NCI-H187 treated with DMSO at 0.1 percent for 48 hours (cell line): ENCODE data around the gene ALKBH5.
A peak's percentile ranks its signal among the peaks of the same experiment; 100 is the strongest.

Source experiments
- DNase-seq: peaks from one replicate; lab custom pipeline; 2025; lab: John Stamatoyannopoulos, UW

The ALKBH5 gene

DNA sequence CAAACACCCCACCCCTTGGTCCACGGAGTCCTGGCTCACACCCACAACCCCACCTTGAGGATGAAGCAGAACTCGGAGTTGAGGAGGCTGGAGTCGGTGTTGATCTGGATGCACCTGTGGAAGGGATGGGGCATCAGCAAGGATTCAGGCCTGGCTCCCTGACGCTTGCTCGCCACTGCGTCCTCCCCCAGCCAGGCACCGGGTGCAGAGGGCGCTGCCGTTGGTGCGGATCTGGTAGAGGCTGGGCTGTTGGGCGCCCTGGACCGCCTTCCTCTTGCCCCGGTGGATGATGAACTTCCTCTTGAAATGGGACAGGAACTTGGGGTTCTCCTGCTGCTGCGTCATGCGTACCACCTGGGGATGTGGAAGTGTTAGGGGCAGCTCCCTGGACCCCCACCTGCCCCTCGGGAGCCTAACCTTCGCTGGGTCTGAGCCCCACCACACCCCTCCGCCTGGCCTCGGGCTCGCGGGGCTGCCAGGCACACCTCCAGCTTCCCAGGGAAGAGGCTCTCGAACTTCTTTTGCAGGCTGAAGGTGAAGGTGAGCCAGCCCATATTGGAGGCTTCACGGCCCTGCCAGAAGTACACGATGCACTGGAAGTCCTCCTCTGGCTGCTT, 62.6 kb downstream of the ALKBH5 start:
- DNase-seq, result no peak

DNA sequence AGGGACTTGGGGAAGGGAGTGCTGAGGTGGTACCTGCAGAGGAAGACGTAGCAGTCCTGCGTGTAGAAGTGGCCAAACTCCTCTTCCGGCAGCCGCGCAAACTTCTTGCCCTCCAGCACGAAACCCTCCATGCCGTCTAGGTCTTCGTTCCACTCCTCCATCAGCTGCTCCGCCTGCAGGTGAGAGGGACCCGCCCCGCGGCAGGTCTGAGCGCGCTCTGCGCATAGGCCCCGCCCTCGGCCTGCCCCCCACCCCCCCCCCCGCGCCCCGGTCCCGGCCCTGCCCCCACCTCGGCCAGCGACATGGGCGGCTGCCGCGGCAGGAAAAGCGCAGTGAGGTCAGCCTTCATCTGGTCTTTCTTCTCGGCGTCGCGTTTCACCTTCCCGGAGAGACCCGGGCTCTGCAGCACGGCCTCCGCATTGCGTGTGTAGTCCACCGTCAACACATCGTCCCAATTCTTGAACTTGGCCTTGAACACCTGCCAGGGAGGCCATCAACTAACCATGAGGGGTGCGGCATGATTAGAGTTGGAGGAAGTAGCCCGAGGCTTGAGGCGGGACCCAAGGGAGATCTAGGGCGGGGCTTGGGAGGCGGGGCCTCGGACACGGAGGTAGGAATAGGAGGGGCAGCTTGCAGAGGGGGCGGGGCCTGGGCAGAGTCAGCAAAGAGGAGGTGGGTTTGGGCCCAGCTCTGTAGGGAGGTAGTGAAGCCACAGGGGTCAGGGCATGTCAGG, 63.4 kb downstream of the ALKBH5 start:
- DNase-seq, result peak; percentile 48

DNA sequence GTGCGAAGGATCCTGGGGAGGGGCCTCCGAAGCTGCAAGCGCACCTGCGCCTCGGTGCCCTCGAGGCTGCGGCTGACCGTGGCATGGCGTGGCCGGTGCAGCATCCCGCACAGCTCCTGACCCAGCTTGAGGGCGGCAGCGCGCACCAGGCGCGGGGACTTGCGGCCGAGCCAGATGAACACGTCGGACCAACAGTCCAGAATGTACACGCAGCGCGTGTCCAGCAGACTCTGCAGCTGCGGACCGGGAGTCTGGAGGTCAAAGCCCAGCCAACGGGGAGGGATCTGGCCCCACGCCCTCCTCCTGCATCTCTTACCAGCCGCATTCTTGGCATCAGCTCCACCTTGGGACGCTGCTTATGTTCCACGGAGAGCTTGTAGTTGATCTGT, 64.0 kb downstream of the ALKBH5 start:
- no peak for DNase-seq

DNA sequence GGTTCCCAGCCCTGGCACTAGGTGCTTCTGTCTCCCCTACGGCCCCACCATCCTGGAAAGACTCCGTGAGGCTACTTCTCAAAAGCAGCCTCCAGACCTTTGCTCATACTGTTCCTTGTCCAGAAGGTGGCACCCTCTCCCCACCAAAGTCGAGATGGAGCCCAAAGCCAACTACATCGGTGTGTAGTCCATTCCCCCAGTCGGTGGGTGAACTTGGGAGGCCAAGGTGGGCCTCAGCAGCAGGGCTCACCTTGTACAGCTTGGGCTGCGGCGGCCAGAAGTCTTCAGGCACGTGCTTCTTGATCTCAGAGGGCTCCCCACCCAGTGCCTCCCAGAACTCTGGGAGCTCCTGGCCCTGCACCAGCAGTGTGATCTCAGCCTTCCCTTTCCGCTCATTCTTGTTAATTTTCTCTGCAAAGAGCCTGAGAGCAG, 64.7 kb downstream of the ALKBH5 start:
- peak; percentile 4 for DNase-seq

DNA sequence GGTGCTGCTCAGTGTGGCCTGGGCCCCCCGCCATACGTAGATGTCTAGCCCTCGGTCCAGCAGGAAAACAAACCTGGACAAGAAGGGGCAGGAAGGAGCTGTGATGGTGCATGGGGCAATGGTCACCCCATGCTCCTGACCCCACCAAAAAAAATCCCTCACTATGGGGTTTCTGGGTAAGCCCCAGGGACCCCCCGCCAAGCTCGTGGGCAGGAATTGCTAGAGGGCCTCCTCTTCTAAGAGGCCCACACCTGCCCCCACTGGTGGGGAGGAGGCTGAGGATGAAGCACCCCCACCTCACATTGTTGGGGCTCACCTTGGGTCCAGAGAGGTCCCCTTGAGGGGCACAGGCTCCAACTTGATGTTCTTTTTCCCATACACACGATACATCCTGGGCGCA, 65.2 kb downstream of the ALKBH5 start:
- DNase-seq, result no peak

DNA sequence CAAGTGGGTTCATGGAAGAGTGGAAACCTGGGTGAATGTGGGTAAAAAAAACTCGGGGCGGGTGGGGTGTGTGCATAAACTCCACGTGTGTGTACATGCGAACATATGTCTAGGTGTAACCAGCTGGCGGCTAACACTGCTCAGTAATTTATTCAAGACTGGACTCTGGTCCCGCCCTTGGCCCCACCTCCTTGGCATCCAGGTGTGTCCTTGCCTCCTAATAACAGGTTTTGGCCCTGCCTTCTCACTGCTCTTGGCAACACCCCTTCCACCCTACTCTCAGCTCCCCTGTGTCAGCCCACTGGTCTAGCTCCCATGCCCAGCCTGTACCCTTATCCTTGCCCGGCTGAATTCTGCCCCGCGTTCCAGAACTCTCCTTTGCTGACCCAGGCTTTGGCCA, 66.6 kb downstream of the ALKBH5 start:
- no peak for DNase-seq

DNA sequence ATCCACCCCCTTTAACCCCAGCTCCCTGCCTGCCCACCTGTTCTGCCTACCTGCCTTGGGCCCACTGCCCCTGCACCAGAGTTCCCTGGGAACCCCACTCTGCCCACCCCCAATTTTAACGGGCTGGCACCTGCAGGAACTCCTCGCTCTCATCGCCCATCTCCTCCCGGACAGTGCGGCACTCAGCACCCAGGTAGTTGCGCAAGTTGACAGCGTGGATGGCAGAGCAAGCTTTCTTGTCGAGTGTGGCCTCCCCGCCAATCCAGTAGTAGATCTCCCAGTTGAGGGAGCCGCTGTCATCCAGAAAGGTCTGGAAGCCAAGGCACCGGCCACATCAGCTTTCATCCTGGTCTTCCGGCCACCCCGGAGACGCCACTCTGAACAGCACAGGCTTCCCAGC, 67.1 kb downstream of the ALKBH5 start:
- no peak for DNase-seq

DNA sequence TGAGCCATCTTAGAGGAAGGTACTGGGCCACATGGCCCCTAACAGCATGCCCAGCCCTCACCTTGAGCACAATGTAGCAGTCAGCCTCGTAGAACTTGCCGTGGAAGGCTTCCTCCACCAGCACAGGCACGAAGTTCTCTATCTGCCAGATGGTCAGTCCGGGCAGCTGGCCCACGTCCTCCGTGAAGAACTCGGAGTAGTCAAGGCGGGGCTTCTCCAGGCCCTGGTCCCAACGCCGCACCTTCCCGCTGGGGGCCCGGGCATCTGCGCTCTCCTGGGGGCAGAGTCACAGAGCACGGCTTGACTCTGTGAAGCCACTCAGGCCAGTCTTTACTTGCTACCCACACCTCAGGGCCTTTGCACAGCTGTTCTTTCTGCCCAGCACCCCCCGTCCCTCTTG, 67.6 kb downstream of the ALKBH5 start:
- no peak for DNase-seq

DNA sequence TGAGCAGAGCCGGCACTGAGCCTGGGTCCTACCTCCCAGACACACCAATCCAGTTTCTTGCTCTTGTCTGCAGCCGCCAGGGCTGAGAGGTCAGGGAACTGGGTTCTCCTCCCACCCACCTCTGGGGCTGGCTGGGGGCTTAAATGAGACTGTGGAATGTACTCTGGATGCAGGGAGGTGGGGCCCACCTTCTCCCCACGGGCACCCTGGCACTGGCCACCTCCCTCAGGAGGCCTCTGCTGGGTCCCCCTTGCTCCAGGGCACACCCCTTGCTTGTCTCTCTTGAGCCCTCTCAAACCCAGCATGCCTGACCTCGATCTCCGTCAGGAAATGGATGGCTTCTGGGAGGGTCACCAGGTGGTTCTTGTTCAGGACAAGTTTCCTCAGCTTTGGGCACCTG, 68.5 kb downstream of the ALKBH5 start:
- no peak for DNase-seq

DNA sequence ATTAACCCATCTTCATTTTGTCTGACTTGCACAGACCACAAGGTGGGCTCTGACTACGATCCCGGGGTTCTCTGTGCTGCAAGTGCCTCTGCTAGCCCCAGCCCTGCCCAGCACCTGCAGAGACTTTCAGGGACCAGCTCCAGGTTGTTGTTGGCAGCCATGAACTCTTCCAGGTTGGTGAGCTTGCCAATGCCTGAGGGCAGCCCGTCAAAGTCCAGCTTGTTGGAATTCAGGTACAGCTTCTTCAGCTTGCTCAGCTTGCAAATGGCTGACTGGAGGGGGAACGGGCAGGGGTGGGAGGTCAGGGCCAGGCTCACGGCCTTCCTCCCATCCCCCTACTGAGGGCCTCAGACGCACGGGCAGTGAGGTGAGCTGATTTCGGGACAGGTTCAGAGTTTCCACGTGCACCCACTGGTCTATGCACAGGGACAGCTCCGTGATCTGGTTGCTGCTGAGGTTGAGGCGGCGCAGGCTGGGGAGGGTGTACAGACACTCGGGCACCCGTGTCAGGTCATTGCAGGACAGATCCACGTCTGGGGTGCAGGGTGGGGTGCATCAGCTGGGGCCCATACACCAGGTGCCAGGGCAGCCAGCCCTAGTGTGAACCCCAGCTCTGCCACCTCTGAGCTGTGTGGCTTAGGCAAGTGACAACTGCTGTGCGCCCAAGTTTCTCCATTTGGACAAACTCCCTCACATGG, 69.7 kb downstream of the ALKBH5 start:
- no peak for DNase-seq

DNA sequence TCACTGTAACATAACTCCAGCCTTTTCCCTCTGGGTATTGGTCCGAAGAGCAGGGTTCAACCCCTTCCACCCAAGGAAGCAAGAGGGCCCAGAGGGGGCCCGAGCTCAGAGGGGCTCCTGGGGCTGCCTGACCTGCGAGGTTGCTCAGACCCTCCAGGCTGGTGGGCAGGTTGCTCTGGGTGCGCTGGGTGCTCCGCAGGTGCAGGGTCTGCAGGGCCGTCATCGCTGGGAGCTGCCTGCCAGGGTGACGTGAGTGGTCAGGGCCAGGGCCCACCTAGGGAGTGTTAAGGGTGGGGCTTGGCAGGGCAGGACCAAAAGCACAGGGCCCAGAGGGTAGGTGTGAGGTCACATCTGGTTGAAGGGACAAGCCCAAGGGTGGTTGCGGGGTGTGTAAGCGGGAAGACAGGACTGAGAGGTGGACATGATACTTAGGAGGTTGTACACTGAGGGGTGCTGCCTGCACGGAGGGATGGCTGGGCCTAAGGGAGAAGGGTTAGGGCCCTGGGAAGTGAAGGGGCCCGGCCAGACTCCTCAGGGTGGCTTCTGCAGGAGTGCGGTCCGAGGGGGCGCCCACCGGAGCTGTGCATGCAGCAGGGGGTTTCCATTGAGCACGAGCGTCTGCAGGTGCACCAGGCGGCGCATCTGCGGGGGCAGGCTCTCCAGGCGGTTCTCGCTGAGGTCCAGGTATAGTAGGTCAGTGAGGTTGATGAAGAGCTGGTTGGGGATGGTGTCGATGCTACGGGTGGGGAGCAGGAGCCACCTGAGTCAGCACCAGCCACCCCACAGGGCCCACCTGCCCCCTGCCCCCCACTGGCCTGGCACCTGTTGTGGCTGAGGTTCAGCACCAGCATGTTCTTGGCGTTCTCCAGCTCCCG, 70.6 kb downstream of the ALKBH5 start:
- DNase-seq, result no peak

DNA sequence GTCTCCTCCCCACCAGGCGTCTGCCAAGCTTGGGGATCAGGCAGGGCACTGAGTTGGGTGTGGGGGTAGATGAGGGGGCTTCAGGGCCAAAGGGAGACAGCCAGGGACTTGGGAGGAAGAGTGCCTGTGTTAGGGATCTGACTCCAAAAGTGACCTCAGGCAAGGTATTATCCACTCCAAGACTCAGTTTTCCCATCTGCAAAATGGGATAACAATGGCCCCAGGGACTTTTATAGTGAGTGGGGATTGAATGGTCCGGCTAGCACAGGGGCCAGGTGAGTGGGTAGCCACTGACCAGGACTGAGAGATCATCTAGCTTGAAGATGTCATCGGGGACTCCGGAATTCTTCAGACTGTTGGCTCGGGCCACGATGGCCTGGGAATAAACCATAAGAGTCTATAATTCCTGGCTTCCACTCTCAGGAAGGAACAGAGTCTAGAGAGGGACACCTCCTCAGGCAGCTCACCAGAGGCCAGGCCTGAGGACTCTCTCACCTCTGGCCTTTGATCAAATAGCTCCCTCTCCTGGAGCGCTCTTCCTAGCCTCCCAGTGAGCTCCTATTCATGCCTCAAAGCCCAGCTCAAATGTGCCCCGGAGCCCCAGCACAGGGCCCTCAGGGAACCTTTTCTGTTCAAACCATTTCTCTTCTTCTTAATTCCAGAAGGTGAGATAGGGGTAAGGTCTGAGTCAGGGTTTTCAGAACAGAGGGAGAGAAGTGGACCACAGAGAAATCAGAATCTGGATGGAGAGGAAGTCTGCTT, 71.4 kb downstream of the ALKBH5 start:
- no peak for DNase-seq

DNA sequence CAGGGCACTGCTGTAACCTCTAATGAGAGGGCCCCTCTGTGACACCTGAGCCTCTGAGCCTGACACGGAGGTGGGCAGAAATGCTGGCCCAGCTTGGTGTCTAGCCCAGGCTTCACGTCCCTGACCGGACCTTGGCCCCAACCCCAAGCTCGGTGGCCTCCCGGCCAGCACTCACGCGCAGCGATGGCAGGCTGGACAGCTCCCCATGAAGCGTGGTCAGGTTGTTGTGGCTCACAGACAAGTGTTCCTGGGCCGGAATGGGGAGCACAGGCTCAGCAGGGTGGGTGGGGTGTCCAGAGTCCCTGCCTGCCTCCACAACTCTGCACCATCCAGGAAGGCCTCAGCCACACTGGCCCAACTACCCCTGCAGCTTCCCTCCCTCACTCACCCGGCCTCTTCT, 72.7 kb downstream of the ALKBH5 start:
- DNase-seq, result no peak

DNA sequence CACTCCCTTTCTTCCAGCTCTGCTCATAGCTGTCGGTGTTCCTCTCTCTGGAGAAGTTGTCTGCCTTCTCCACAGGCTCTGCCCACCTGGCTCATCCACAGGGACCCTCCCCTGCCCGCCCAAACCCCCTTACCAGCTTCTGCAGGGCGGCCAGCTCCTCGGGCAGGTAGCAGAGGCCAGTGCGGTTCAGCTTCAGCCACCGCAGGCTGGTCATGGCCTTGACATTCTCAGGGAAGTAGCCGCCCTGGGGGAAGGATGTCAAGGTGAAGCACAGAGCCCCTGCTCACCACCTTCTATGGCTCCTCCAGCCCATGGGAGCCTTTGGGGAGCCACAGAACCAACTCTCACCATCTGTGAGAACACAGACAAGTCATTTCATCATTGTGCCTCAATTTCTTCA, 73.1 kb downstream of the ALKBH5 start:
- no peak for DNase-seq

DNA sequence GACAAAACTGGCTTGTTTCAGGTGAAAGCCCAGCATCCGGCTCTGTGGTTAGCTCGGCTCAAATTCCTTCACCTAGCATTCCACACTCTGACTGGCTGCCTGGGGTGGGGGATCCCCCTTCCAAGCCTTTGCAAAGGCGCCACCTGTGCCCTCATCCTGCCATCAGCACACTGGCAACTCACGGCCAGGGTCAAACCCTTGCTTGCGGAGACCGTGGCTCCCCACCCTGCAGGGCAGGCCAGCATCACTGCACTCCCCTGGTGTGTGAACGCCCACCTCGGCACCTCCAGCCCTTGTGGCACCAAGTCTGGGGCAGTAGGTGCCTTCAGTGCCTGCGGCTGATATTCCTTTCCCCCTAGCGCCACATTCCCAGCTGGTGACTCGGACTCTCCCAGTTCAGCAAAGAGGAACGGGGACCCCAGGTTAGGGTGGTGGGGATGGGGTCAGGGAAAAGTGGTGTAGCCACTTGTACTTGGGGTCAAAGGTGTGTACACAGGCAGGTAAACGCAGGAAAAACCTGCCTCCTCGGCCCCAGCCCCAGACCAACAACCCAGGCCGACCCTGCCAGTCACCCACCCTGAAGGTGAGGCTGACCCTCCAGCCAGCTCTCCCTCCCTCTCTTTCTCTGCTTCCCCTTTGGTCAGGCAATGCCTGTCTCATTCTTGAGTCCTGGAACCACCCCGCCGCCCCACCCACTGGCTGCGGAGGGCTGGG, 73.8 kb downstream of the ALKBH5 start:
- DNase-seq, result no peak

DNA sequence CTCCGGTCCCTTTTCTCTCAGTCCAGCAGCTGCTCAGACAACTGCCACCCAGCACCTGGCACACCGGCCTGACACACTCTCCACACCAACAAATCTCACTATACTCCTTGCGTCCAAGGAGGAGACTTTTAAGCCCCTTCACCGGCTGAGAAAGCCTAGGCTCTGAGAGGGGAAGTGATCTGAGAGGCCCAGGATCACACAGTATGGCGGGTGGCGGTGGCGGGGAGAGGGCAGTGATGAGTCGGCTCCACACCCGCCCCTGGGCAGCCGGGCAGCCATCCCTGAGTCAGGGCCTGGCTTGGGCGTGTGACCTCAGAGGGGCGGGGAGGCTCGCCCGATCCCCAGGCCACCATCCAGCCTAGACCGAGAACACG, 74.3 kb downstream of the ALKBH5 start:
- DNase-seq, result no peak

DNA sequence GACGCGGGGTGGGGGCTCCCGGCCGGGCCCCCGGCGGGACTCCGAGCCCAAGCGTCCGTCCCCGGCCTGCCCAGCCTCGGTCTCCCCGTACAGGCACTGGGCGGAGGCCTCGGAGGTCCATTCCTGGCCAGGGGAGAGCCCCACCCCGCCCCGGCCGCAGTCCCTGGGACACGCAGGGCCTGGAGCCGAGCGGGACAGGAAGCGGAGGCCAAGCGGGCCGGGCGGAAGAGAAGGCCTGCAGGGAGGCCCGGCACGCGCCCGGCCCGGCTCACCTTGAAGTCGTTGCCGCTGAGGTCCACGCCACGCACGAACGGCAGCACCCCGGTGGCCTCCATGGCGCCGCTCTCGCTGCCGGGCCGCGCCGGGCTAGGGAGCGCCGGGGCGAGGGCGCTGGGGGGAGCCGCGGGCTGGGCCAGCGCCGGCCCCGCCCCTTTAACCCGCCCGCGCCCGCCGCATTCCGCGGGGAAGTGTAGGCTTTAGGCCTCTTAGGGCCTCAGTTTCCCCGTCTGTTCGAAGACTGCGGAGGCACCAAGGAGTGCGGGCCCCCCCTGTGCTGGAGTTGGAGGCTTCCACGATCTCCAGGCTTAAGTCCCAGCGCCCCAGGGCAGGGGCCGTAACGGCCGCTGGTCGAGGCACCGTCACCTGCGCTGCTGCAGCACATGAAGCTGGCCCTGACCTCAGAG, 74.9 kb downstream of the ALKBH5 start, which contains the start of gene FLII:
FLII (minus strand) TSS at position 383 of the 683 bp plus-strand sequence; CDS start at position 335, 48 bp downstream.
- no peak for DNase-seq
